DMS153 treated with DMSO at 0.1 percent for 48 hours (cell line): ENCODE measurements around the gene EPHA10.
"Not testable (repeated sequence)": the region's sequence is repeated elsewhere in the genome, so short reads cannot be mapped to it uniquely, and the experiment has no call there.

Experiments
- DNase-seq: peaks from one replicate; lab custom pipeline; 2025; ENCODE audit not compliant: unreplicated experiment; lab: John Stamatoyannopoulos, UW

The EPHA10 gene

DNA sequence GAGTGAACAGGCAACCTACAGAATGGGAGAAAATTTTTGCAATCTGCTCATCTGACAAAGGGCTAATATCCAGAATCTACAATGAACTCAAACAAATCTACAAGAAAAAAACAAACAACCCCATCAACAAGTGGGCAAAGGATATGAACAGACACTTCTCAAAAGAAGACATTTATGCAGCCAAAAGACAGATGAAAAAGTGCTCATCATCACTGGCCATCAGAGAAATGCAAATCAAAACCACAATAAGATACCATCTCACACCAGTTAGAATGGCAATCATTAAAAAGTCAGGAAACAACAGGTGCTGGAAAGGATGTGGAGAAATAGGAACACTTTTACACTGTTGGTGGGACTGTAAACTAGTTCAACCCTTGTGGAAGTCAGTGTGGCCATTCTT lies 6.5 kb upstream of the EPHA10 start:
- not testable (repeated sequence) for DNase-seq

DNA sequence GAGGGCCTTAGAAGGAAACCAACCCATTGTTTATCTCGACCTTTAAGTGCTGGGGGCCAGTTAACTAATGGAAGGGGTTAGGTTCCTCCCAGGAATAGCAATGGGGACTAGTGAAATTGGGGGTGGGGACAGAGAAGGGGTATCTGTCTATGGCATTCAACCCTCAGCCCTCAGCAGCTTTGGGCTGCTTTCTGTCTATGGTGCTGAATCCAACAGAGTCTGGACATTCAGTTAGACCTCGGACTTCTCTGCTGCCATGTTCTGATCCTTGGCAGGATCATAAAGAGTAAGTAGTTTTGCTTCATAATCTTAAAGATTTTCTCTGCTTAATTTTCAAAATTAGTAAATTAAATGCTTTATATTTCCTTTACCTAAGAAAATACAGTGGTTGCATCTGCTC lies 2.6 kb upstream of the EPHA10 start:
- DNase-seq = no peak

DNA sequence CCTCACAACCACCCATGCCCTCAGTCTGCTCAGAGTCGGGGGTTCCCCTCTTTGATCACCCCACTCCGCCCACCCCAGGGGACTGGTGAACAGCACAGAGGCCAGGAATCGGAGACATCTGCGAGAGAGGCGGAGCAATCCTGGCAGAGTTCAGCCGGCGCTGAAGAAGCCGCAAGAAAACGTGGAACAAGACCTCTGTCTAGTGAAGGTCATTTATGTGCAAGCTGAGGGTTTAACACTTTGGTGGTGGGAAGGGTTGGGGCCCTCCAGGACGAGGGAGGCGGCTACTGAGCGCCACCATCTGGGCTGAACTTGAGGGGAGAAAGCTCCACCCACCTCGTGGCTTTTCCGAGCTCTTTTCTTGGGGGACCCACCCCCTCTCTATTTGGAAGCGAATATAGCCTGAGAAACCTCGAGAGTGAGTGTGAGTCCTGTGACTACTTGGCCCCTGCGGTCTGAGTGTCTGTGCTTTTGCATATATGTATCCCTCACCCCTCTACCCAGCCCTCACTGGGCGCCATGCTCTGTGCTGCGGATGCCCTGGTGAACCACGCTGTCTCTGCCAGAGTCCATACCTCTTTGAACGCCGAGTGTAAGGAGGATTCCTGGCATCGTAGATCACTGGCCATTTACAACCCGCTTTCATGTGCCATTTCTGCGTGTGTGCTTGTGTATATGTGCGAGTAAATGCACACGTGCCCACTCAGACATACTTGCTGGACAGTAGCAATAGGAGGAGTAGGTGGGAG lies 1.2 kb upstream of the EPHA10 start:
- DNase-seq = no peak

DNA sequence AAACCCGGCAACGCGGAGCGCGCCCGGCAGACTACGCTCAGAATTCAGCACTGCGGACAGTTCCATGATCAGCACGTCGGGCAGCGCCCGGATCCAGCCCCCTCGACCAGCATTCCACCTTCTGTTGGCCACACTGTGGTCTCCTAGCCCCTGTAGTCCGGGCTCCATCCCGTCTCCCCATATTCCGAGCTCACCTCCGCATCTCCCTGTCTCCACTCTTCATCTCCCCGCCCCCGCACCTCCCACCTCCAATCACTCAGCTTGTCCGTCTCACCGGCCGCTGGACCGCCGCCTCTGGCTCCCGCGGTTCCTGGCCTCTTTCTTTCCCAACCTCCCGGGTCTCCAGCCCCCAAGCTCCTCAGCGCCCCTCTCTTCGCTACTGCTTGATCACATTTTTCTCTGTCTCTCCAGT lies 500 bp downstream of the EPHA10 start:
- no peak for DNase-seq

DNA sequence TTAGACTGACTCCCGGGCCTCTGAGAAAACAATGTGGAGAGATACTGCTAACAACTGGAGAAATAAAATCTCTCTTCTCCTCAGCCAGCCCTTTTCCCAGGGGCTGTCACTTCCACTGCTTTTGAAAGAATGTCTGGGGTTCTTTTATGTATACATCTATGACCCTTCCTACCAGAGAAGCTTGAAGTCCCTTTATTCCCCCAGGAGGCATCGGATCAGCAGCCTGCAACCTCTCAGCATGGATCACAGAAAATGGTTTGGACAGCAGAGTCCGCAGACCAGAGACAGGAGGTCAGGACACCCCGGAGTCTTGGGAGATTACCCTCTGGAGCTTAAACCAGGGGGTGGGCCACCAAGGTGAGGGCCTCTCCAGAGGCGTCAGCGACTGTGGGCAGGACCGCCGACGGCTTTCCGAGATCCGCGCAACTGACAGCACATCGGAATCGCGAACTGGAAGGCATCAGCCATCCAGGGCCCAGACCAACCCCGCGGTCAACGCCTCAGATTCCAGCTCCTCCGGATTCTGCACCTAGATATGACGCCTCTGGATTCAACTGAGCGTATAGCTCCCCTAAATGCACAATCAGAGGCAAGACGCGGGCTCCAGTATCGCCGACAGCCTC lies 1.0 kb downstream of the EPHA10 start:
- DNase-seq = no peak

DNA sequence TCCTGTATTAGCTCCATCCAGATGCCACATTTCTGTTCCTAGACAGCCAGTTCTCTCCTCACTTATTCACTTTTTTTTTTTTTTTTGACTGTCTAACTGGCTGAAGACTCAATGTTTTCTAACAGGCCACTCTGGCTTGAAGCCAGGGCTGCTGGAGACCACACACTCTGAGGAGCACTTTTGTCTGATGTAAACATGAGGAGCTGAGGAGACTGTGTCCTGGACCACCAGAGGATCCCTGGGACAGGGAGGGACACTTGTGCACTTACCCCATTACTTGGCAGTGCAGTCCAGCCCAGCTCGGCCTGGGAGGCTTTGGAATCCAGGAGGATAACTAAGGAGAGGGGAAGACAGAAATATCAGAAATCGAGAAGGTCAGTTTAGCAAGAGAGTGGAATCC lies 2.4 kb downstream of the EPHA10 start:
- DNase-seq = no peak

DNA sequence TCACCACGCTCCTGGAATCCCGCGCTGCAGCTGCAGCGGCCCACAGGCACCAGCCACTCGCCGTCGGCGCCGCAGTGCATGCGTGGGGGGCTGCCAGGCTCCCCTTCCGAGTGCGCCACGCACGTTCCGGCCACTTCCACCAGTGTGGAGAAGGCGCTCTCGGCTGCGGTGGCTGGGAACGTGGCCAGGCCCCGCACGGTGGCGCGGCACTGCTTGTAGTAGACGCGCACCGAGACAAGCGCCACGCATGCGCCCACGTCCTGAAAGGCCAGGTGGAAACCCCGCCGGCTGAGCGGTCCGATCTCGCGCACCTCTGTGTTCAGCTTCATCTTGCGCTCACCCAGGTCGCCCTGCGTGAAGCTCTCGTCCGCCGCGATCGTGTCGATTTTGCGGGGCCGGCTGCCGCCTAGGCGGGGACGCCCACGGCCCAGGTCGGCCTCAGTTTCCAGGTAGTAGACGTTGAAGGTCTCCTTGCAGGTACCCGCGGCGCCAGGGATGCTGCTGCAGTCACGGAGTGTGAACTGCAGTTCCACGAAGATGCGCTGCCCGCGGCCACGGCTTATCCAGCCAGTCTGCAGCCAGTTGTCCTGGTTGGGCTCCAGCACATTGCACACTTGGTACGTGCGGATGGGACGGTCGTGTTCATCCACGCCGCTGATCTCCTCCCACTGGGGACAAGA lies 3.4 kb downstream of the EPHA10 start:
- DNase-seq = no peak

DNA sequence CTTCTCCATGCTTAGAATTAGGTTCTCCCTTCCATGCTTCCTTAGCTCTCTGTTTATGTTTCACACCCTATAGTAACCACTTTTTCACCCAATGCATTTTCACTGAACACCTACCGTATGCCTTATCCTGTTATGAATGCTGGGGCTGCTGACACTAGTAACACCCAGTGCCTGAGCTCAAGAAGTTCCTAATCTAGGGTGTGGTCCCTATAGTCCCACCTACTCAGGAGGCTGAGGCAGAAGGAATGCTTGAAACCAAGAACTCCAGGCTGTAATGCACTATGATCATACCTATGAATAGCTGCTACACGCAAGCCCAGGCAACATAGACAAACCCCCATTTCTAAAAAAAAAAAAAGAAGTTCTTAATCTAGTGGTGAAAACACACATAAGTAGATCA lies 5.5 kb downstream of the EPHA10 start:
- no peak for DNase-seq

DNA sequence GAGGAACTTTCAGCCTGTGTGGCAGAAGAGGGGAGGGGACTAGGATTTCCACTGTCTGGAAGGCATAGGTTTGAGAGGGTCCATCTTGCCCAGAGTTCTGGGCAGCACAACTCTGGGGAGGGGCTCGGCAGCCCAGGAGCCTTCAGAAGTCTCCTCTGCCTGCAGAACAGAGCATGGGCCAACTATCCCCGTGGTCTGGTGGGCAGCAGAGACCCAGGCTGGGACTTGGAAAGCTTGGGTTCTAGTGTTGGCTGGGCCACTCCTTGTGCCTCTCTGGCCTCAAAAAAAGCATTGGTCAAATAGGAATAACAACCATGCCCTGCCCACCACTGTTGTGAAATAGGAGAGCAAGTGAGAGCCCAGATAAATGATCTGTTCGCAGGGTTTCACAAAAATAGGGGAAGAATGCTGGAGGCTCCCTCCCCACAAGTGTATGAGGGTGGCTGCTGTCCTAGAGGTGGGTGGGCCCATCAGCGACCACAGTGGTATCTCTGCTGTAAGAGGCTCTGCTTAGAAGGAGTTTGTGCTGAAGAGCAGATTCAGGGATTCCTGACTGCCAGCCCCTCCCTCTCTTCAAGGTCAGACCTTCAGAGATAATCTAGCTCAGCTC lies 8.9 kb downstream of the EPHA10 start:
- no peak for DNase-seq

DNA sequence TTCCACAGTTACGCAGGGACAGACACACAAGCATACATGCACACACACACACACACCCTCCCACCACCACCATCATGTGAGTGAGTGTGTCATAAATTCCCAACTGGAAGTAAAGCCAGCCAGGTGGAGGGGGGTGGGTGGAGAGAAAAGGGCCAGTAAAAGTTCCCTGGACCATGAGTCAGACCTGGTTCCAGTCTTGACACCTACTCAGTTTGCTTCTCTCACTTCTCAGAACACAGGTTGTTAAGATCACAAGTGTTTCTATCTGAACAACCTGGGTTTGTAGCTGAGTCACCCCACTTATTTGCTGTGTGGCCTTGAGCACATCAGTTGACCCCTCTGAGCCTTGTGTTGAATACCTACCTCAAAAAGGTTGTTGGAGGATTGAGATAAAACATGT lies 9.6 kb downstream of the EPHA10 start:
- no peak for DNase-seq

DNA sequence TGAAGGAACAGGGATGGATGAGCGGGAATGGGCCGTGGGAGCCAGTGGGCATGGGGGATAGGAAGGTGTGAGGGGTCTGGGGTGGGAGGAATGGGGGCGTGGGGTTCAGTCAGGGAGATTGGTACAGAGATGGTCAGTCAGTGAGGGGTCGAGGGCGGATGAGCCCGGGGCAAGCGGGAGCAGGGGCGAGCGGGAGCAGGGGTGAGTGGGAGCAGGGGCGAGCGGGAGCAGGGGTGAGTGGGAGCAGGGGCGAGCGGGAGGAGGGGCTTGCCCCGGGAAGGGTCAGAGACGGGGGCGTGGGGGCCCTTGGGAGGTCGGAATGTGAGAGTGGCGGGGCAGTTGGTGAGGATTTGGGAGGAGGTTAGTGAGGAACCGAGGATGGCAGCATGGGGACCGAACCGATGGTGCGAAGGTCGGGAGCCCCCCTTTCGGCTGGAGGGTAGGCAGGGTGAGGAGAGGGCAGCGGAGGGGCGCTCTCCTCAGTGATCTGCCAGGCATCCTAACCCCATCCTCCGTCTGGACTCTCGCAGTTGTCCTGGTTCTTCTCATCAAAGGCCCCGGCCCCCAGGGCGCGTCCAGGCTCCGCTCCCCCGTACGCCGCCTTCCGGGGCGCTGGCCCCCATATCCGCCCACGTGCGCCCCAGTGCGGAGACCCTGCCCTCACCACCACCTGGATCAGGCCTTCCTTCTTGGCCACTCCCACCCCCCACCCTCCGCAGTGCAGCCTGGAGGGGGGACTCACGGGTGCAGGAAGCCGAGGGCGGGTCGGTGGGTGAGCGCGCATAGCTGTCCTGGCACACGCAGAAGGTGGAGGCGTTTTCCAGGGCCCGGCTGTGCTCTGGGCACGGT lies 11.2 kb downstream of the EPHA10 start:
- DNase-seq = no peak

DNA sequence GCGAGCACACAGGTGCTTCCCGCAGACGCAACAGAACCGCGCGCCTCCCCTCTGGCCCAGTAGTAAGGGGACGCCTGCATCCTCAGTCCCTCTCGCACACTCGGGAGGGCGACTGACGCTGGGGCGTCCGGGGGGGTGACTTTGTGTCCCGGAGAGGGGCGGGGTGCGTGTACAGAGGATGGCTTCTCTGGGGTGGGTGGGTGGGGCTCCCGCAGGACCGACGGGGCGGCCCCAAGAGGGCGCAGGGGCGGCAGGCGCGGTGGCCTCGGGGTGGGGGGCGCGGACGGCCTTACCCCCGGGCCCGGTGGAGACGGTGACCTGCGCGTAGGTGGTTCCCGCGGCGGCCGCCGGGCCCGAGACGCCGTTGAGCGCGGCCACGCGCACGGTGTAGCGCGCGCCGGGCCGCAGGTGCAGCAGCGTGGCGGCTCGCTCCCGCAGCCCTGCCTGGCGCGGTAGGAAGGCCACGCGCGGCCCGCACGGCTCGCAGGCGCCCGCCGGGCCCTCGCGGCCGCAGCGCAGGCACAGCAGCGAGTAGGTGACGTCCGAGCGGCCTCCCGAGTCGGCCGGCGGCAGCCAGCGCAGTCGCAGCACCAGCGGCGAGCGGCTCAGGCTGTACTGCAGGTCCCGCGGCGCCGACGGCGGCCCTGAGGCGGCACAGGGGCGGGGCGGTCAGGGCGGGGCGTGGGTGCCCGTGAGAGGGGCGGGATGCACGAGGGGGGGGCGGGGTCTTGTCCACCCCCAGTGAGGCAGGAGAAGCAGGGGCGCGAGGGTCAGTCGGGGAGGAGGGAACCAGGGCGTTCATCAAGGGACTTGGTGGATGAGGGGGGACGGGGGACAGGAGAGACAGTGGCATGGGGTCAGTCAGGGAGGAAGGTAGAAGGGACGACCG lies 12.1 kb downstream of the EPHA10 start:
- DNase-seq = peak; percentile 24

DNA sequence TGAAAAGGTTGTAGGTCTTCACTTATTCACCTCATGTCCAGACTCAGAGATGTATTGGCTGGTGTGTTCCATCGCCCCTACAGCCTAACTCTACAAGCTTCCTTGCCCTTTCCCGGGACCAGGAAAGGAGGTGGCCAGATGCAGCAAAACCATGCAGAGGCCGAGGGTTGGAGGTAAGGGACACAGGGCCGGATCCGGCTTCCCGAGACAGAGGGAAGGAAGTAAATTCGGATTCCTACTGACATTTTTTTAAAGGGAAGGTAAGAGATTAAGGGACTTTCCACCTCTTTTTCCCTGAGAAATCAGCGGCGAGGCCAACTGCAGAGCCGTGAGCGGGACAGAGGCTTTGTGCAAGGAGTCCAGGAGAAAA lies 12.7 kb downstream of the EPHA10 start:
- DNase-seq = no peak

DNA sequence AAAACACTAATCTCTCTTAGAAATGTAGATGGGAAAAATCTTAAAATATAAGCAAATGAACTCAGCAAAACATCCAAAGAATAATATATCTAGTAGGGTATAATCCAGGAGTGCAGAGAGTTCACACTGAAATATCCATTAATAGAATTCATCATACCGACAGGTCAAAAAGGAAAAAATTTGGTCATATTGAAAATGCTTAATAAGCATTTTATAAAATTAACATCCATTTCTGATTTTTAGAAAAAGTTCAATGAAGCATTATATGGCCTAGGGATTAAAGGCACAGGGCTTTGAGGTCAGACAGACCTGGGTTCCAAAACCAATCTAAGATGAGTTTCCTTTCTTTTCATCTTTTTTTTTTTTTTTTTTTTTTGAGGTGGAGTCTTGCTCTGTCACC lies 16.4 kb downstream of the EPHA10 start:
- no peak for DNase-seq

DNA sequence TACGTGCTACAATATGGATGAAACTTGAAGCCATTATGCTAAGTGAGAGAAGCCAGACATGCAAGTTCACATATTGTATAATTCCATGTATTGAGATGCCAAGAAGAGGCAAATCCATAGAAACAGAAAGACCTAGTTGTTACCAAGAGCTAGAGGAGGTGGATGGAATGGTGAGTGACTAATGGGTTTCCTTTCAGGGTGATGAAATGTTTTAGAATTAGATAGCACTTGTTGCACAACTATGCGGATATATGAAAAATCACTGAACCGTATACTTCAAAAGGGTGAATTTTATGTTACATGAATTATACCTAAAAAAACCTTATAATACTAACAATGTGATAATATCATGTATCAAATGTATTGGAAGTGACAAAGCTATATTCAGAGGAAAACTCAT lies 18.1 kb downstream of the EPHA10 start:
- DNase-seq = no peak

DNA sequence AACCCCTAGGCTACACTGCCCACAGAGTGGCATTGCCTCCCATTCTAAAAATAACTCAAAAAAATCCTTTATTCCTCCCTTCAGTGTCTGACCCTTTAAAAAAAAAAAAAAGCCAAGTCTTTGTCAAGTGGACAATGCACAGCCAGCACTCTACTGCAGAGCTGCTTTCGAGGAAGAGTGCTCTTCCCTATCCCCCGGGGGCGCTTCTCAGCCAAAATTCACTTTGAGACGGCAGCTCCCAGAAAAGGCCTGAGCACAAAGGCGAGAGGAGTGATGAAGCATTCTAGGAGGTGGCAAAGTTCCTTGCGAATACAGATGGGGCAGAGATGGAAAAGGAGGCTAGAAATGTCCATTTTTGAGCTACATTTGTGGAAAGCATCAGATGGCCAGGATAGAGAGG lies 23.3 kb downstream of the EPHA10 start:
- DNase-seq = no peak

DNA sequence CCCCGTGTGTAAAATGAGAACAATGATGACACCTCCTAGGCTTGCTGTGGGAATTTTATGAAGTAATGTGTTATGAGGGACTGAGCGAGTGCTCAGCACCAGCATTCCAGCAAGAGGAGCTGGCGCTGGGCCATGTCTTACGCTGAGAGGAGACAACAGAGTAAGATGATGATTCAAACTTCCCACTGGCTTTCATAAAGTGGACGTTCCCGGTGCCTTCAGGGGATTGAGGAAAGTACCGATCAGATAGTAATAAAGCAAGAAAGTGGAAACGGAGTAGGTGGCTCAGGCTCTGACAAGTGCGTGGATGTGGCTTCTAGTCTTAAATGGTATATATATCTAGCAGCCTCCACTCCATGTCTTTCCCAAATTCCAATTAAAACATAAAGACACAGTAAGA lies 23.8 kb downstream of the EPHA10 start:
- no peak for DNase-seq

DNA sequence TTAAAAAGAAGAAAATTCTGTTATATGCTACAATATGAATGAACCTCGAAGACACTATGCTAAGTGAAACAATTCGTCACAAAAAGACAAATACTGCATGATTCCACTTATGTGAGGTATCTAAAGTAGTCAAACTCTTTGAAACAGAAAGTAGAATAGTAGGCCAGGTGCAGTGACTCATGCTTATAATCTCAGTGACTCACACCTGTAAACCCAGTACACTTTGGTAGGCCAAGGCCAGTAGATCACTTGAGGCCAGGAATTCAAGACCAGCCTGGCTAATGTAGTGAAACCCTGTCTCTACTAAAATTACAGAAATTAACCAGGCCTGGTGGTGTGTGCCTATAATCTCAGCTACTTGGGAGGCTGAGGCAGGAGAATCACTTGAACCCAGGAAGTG lies 25.7 kb downstream of the EPHA10 start:
- no peak for DNase-seq

DNA sequence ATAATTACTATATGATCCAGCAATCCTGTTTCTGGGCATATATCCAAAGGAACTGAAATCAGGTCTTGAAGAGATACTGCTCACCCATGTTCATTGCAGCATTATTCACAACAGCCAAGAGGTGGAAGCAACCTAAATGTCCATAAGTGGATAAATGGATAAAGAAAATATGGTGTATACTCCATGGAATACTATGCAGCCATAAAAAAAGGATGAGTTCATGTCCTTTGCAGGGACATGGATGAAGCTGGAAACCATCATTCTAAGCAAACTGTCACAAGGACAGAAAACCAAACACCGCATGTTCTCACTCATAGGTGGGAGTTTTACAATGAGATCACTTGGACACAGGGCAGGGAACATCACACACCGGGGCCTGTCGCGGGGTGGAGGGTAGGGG lies 26.3 kb downstream of the EPHA10 start:
- DNase-seq = not testable (repeated sequence)

DNA sequence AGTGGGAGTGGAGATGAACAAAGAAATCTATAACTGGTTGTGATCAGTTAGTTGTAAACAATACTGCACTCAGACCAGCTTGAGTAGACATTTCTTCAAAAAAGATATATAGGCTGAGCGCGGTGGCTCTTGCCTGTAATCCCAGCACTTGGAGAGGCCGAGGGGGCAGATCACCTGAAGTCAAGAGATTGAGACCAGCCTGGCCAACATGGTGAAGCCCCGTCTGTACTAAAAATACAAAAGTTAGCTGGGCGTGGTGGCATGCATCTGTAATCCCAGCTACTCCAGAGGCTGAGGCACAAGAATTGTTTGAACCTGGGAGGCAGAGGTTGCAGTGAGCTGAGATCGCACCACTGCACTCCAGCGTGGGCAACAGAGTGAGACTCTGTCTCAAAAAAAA lies 26.9 kb downstream of the EPHA10 start:
- DNase-seq = not testable (repeated sequence)
